ENCODE data around the gene DNM2.
A peak's percentile ranks its signal among the peaks of the same experiment; 100 is the strongest.
"Not testable (repeated sequence)": the region's sequence is repeated elsewhere in the genome, so short reads cannot be mapped to it uniquely, and the experiment has no call there.

The DNM2 gene

DNA sequence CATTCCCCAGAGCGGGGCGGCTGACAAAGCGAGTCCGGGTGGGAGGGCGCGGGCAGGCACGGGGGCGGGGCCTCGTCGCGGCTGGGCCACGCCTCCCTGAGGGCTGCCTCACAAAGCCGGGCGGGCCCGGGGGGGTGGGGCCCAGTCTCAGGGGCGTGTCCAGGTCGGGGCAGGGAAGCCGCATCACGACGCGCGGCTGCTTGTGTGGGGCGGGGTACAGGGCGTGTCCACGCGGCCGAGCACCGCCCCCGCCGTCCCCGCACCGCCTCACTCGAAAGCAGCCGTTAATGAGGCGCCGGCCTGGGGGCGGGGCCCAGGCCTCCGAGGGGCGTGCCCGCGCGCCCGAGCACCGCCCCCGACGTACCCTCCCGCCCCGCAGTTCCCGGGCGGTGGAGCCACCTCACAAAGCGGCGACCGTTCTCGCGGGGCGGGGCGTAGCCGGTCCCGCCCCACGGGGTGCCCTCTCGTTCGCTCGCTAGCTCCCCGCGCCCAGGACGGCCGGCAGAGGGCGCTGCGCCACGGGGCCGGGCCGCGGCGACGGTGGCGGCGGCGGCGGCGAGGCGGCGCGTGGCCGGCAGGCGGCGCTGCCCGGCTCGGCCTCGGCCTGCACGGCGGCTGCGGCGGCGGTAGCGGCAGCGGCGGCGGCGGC lies 153.2 kb downstream of the DNM2 start, which contains the start of gene CARM1:
Gene CARM1, plus strand, starts transcription at position 599 of the 649 bp plus-strand sequence. CDS start 150 bp downstream, outside the sequence.
- peak; percentile 91 to 98 for DNase-seq

DNA sequence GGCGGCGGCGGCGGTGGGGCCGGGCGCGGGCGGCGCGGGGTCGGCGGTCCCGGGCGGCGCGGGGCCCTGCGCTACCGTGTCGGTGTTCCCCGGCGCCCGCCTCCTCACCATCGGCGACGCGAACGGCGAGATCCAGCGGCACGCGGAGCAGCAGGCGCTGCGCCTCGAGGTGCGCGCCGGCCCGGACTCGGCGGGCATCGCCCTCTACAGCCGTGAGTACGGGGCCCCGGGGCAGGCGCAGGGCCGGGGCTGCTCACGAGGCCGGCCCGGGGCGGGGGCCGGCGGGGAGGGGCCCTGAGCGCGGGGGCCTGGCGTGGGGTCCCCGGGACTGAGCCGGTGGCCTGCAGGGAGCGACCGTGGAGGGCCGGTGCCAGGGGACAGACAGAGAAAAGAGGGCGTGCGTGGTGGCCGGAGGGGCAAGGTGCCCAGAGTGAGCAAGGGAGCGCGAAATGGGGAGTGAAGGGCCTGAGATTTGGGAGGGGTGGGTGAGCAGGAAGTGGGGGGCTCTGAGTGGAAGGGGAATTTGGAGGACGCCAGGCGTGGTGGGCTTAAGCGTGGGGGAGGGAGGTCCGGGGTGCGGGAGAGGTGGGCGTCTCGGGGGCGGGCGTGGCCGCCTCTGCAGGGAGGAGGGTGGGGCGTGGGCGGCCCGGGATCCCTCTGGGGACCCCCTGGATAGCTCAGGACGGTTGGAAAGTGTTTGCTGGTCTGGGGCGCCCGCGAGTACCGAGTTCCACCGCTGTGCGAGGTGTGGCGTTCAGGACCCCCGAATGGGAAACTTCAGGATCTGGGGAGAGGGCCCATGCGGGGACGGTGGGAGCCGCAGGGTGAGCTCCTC lies 154.0 kb downstream of the DNM2 start:
- DNase-seq, result no peak

DNA sequence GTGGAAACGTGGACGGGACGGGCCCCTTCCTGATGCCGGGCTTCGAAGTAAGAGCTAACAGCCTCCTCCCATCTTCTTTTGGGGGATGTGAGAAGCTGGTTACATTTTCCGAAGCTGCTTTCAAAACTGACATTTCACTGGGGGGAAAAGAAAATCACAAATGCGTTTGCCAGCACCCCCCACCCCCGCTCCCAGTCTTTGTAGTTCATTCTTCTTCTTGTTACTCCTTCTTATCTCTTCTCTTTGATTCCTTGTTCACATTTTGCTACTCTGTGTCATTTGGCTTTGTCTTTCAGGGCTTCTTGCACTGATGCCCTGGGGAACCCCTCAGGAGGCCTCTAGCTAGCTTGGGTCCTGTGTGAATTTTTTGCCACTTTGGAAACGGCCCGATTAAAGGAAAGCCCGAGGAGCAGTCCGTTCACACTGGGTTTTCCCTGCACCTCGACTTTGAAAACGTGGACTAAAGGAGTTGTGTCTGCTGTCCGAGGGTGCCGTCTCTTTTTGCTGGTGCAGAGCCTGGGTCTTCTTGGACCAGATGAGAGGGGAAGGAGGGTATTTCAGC lies 154.7 kb downstream of the DNM2 start:
- no peak for DNase-seq

DNA sequence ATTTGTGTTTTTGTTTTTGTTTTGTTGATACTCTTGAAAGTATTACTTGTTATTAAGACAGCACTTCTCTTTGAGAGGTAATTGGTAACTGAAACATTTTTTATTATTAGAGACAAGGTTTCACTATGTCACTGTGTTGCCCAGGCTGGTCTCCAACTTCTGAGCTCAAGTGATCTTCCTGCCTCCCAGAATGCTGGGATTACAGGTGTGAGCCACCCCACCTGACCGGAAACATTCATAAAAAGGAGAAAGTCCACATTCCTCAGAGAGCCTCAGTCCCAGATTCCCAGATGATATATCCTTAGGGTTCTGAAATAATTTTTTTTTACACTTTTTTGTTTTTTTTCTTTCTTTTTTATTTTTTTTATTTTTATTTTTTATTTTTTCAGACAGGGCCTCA lies 156.1 kb downstream of the DNM2 start:
- DNase-seq, result no peak

DNA sequence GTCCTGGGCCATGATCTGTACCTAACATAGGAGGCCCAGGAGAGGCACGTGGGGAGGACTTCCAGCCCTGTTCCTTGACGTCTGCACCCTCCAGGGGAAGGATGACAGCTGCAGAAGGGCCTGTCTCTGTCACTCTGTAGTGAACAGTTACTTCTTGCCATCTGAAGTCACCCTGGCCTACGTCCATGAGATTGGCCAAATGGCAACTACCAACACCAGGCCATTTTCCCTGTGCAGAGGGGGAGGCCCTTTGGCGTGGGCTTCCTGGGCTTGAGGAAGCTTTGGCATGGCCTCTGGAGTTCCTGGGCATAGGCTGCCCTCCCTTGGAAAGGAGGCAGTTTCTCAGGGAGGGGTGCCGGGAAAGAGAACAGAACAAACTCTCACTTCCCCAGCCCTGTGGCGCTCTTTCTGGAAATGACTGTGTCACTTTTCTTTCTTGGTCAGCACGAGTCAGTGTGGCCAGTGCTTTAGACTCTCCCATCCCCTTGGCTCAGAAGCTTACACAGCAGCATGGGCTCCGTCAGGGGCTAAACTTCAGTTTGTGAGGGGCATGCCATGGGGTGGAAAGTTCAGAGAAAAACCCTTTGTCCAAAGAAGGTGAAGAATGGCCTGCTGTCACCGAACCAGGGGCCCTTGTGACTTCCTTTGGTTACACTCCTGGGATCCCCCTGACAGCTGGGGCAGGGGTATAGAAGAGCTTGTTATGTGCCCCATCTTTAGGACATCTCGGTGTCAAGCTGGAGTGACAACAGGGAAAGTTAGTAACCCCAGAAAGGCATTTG lies 158.8 kb downstream of the DNM2 start:
- DNase-seq, result no peak

DNA sequence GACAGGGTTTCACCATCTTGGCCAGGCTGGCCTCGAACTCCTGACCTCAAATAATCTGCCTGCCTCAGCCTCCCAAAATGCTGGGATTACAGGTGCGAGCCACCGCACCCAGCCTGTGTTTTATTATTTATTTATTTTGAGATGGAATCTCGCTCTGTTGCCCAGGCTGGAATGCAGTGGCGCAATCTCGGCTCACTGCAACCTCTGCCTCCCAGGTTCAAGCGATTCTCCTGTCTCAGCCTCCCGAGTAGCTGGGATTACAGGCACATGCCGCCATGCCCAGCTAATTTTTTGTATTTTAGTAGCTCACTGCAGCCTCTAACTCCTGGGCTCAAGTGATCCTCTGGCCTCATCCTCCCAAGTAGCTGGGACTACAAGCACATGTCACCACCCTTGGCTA lies 159.7 kb downstream of the DNM2 start:
- not testable (repeated sequence) for DNase-seq

DNA sequence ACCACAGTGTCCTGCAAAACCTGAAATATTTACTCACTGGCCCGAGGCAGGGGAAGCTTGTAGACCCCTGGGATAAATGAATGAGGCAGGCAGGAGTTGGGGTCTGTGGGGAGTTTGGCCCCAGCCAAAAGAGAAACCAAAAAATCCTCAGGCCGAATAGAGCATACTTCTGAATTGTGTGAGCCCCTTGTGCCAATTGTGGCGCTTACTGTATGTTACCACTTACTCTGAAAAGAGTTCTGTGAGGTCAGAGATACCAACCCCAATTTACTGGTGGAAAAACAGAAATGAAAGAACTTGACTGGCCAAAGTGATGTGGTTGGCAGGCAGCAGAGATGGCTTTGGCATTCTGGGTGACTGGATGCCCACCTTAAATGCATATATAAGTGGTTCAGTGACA lies 160.4 kb downstream of the DNM2 start:
- DNase-seq, result no peak
